ENCODE measurements around the gene KRTAP10-8.
"Not testable (repeated sequence)": the region's sequence is repeated elsewhere in the genome, so short reads cannot be mapped to it uniquely, and the experiment has no call there.

The KRTAP10-8 gene

DNA sequence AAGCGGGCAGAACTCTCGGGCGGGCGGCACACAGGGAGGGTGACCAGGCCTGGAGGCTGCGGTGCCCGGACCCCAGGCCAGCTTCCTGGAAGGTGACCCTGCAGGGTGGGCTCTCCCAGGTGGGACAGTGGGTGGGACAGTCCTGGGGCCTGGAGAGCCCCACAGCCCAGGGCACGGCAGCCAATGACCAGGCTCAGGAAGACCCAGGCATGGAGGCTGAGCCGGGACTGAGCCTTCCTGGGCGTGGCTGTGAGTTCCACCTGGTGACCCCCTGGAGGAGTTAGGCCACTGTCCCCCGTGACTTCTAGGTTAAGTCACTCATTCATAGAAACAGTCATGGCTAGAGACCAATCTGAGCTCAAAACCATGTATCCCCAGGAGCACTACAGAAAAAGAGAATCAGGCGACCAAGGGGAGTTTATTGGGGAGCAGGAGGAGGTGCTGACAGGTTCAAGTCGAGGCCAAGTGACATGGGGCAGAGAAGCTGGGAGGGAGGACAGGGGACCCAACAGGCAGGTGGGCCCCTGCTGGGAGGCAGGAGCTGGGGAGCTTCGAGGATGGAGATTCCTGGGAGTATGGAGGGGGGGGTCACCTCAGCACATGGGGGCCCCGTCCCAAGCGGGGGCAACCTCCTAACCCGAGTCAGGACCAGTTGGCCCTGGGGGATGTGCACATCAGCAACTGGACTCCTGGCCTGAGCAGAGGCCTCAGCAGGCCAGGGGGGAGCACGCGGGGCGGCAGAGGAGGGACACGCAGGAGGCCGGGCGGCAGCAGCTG lies 32.6 kb upstream of the KRTAP10-8 start:
- DNase-seq (ENCODE audit: low read depth in 2 of 2), result no peak

DNA sequence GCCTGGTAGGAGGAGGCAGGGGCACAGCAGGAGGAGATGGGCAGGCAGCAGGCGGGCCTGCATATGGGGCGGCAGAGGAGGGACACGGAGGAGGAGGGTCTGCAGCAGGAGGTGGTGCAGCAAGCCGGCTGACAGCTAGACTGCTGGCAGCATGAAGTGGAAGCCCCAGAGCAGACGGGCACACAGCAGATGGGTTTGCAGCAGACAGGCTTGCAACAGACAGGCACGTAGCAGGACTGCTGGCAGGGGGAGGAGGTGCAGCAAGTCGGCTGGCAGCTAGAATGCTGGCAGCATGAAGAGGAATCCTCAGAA lies 32.1 kb upstream of the KRTAP10-8 start:
- no peak for DNase-seq (ENCODE audit: low read depth in 2 of 2)

DNA sequence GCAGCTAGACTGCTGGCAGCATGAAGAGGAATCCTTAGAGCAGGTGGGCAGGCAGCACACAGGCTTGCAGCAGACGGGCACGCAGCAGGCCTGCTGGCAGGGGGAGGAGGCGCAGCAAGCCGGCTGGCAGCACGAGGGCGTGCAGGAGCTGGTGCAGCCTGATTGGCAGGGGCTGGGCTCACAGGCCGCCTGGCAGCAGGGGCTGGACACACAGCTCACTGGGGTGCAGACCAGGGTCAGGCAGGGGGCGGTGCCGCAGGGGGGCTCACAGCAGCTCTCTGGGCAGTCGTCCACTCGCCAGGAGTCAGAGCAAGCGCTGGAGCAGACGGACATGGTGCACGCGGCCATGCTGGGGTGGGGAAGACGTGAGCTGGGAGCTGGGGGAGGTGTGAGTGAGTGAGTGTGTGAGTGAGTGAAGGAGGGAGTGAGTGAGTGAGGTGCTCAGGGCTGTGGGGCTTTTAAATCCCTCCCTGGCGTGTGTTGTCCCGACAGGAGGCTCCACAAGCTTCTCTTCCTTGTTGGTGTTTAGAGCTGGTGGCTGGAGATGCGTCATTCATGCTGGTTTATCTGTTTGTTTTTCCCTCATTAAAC lies 31.6 kb upstream of the KRTAP10-8 start, which contains the start of gene KRTAP10-5:
Gene KRTAP10-5, minus strand, starts transcription at position 374 of the 591 bp plus-strand sequence. Its CDS starts 26 bp downstream, at position 348.
- not testable (repeated sequence) for DNase-seq (ENCODE audit: low read depth in 2 of 2)

DNA sequence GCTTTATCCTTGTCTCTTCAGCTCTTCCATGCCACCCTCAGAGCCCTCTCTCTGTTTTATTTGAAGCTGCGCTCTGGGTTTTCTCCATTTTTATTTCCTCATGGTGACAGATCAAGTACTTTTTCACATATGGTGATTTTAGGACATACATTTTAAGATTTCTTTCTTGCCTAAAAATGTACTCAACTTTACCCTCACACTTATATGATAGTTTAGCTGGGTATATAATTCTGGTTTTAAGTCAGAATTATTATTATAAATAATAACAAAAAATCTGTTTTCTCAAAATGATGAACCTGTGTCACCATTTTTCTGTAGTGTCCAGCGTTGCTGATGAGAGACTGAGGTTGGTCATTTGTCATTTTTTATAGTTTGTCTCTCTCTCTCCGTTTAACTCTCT lies 30.7 kb upstream of the KRTAP10-8 start:
- DNase-seq (ENCODE audit: low read depth in 2 of 2), result no peak

DNA sequence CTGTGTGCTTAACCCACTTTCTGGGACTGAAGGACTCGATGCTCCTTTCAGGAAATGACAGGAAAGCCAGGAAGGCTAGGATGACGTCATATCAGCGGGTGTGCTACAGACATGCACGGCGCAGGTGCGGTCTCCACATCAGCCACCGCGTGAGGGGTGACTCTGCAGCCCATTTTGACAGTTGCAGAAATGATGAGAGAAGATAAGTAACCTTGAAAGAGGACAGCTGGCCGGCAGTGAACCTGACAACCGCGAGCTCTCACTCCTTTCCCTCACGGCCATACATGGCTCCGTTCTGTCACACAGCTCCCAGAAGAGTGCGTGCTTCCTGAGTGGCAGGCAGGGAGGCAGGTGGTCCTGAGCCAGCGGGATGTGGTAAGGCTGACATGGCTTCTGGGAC lies 29.8 kb upstream of the KRTAP10-8 start:
- DNase-seq (ENCODE audit: low read depth in 2 of 2), result no peak

DNA sequence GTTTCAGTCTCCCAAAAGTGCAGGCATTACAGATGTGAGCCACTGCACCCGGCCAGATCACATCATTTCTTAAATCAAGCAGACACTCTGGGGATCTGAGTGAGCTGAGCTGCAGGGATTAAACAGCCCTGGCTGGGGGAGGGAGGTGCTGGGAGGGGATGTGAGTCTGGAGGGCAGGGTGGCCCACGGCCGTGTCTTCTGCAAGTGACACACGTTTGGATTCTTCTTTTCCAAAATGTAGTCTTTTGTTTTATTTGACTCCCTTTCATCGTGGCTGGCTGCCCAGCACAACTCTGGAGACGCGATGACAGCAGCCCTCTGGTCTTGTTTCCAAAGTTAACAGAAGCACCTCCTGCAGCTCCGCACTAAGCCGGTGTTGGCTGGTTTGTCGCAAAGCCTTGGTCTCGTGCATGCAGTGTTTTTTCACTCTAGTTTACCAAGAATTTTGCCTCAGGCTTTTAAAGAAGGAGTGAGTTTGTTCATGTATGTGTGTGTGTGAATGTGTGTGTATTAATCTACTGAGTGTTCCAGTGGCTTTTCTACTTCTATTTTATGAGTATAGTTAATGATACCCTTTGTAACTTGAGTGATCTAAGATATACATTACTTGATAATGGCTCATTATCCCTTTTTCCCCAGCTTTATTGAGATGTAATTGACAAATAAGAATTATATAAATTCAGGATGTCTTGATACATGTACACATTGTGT lies 28.6 kb upstream of the KRTAP10-8 start:
- no peak for DNase-seq (ENCODE audit: low read depth in 2 of 2)

DNA sequence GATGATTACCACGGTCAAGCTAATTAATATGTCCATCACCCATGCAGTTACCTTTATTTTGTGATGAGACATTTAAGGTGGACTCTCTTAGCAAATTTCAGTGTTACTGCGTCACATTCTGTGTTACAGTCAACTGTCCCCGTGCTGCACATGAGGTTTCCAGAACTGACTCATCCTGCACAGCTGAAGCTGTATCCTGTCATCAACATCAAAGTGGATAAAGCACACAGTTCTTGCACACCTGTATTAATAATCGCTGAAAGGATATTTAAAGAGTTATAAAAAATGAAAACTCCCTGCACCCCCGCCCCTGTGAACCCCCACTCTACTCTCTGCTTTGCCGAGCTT lies 28.1 kb upstream of the KRTAP10-8 start:
- peak in 1 of 2 donors; percentile 8 for DNase-seq (ENCODE audit: low read depth in 2 of 2)

DNA sequence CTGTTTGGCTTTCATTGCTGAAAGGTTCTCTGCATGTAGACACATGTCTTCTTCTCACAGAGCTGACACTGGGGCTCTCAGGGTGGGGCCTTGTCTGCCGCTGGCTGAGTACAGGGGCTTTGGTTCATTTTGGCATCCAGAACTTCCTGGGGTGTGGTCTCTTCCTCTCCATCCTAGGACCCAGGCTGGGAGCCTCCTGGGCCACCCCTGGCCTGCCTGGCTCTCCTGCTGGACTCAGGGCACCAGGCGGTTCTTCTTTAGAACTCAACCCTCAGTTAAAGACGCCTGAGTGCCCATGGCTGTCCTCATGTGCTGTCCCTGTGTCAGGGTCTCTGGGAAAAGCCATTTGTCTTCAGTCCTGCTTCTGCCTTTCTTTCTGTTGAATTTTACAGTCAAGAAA lies 26.0 kb upstream of the KRTAP10-8 start:
- DNase-seq (ENCODE audit: low read depth in 2 of 2), result no peak

DNA sequence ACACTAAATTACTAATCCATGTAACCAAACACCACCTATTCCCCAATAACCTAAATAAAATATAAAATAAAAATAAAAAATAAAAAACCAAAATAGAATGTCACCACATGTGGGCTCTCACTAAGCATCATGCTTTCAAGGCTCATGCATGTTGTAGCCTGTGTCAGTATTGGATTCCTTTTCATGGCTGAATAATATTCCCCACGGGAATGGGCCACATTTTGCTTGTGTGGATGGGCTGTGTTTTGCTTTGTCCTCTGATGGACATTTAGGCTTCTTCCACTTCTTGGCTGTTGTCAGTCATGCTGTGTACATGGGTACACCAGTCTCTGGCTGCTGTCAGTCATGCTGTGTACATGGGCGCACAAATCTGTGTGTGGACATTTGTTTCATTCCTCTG lies 22.8 kb upstream of the KRTAP10-8 start:
- no peak for DNase-seq (ENCODE audit: low read depth in 2 of 2)

DNA sequence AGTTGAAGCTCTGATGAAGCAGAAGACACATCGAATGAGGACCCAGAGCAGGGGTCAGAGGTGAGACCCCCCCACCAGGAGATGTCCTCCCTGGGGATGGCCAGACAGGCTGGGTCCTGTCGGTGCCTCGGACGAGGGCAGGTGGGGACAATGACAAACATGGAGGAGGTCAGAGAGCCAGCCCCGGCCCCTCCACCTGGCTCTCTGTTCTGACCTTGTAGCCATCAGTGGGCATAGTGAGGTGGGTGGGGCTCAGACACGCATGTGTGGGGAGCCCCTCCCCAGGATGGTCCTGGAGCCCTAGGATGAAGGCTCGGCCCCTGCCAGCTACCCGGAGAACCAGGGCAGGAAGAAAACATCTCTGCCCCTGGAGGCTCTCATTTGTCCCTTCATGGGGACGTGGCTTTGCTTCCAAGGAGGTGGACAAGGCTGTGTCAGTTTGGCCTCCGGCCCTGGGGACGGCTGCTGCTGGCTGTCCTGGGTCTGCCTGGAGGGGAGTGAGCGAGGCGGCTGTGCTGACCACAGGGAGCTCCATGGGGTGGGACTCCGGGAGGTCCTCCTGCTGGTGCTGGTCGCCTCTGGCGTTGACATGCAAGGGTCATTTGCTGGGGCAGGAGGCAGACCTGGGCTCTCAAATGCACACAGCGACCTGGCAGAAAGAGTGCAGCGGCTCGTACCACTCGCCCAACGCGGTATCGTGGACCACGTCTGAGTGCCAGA lies 22.1 kb upstream of the KRTAP10-8 start:
- no peak for DNase-seq (ENCODE audit: low read depth in 2 of 2)

DNA sequence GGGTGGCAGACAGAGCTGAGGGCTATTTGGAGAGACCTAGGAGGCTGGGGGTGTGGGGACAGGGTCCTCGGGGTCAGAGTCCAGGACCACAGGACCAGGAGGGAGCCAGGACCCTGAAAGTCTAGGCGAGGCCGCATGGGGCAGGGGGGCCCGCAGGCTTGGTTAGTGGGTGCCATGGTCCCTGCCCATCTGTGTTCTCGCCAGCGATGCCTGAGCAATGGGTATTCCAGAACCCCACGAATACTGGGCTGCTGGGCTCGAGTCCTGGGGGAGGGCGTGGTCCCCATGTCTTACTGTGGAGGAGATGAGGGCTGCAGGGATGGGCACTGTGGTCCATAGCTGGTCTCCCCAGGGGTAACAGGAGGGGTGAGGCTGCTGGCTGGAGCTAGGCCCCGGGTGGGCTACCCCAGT lies 21.6 kb upstream of the KRTAP10-8 start:
- no peak for DNase-seq (ENCODE audit: low read depth in 2 of 2)

DNA sequence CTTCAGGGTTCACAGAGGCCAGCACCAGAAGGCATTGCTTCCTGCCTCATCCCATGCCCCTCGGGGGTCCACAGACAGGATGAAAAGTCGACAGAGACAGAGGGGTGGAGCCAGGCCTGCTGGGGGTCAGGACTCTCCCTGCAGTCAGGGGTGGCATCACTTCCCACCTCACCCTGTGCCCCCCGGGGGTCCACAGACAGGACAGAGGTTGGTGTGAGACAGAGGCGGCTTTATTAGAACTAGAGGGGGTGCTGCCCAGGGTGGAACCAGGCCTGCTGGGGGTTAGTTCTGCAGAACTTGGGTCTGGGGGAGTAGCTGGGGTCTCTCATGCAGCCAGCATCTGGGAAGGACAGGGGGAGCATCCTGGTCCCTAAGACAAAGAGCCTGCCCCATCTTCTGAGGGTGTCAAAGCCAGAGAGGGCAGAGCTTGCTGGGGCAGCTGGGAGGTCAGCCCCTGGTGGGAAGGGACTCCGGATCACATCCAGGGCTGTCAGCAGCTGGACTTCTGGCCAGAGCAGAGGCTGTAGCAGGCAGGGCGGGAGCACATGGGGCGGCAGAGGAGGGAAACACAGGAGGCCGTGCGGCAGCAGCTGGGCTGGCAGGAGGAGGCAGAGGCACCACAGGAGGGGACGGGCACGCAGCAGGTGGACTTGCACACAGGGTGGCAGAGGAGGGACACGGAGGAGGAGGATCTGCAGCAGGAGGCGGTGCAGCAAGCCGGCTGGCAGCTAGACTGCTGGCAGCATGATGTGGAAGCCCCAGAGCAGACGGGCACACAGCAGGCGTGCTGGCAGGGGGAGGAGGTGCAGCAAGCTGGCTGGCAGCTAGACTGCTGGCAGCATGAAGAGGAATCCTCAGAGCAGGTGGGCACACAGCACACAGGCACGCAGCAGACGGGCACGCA lies 20.7 kb upstream of the KRTAP10-8 start:
- DNase-seq (ENCODE audit: low read depth in 2 of 2), result not testable (repeated sequence)

DNA sequence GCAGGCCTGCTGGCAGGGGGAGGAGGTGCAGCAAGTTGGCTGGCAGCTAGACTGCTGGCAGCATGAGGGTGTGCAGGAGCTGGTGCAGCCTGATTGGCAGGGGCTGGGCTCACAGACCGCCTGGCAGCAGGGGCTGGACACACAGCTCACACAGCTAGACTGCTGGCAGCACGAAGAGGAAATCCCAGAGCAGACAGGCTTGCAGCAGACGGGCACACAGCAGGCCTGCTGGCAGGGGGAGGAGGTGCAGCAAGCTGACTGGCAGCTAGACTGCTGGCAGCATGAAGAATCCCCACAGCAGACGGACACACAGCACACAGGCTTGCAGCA lies 20.1 kb upstream of the KRTAP10-8 start:
- not testable (repeated sequence) for DNase-seq (ENCODE audit: low read depth in 2 of 2)

DNA sequence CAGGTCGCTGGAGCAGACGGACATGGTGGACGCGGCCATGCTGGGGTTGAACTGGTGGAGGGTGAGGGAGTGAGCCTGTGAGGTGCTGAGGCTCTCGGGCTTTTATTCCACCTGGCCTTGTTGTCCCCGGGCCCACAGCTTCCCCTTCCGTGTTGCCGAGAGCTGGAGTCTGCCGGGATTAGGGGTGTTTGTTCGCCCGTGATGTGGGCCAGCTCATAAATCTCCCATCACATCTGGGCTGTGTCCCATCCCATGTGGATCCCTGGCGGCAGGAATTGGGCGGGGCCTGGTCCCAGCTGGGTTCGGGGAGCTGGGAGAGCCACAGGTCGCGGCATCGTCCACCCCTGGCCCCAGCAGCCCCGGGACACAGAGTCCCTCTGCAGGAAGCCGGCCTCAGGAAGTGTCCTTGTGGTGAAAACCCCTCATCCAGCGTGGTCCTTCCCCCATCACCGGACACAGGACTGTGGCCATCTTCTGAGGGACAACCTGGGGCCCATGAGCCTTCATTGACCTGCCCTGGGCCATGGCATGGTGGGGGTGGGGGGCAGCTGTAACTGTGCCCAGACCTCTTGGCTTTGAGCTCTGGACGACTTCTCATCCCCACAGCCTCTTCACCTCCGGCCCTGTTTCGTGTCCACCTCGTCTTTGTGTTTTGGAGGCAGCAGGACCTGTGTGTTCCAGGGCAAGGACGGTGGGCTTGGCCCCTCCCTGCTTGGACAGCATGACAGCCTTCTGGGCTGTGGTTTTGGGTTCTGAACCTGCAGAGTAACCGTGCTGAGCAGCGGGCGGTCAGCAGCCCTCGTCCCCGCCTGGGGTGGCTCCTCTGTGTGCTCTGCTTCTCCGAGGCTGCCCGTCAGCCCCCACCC lies 19.2 kb upstream of the KRTAP10-8 start, which contains the start of gene KRTAP10-6:
Gene KRTAP10-6, minus strand, starts transcription at position 60 of the 866 bp plus-strand sequence. Its CDS starts 21 bp downstream, at position 39.
- DNase-seq (ENCODE audit: low read depth in 2 of 2), result no peak

DNA sequence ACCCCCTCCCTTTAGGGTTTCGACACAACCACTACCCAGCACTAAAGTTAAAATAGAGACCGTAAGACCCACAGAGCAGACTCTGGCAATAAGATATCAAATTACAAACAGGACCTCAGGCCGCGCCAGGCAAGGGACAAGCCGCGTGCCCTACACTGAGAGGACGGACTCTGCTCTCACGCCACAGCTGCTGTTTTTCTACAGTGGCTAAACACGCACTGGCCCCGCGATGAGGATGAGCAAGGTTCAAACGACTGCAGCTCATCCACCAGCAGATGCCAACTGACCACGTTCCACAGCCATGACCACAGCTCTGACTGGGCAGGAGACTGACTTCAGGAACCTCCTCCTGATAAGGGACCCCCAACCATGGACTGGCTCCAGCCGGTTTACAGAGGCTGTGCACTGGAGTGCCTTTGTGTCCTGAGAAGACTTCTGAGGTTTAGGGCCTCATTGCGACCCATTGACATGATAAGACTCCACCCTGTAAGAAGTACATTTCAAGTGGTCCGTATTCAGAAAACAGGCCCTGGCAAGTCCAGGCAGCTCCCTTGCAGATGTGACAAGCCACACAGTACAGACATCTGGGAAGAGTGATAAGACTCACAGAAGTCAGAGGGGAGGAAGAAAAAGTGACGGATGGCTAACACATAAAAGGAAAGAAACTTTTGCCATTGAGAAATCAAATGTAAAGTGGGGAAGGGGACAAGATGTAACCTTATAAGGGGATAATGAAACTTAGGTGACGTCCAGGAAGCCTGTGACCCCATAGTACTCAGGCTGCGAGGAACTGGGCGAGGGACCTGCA lies 18.1 kb upstream of the KRTAP10-8 start:
- DNase-seq (ENCODE audit: low read depth in 2 of 2), result no peak

DNA sequence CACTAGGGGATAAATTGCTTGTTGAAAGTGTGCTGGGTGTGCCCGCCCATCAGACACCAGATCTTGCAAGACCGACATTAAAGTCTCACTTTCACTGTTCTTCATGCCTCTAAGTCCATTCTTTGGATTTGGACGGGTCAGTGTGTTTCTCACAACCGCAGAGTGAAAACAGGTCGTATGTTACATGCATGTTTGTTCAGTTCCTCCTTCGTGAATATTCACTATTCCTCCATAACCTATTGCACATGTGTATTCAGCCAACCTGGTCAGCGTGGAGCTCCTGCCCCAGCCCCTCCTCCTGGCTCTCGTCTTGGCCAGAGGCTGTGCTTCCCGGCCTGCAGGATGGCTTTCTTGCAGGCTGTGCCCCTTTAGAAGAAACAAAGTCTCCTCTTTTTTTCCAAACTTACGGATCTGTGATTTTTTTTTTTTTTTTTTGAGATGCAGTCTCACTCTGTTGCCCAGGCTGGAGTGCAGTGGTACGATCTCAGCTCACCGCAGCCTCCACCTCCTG lies 17.4 kb upstream of the KRTAP10-8 start:
- DNase-seq (ENCODE audit: low read depth in 2 of 2), result no peak

DNA sequence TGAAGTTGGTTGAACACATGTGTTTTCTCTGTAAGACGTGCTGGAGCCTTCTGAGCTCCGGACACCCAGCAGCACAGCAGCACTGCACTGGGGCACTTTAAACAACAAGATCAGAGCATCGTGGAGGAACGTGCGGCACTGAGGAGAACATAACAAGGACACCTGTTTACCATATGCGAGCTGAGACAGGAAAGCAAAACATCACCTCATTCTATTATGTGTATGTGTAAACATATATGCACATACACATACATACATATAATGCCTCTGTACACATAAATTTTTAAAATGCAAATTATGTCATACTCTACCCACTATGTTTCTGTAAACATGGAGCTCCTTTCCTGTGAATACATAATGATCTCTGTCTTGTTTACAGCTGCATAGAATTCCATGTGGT lies 16.4 kb upstream of the KRTAP10-8 start:
- no peak for DNase-seq (ENCODE audit: low read depth in 2 of 2)

DNA sequence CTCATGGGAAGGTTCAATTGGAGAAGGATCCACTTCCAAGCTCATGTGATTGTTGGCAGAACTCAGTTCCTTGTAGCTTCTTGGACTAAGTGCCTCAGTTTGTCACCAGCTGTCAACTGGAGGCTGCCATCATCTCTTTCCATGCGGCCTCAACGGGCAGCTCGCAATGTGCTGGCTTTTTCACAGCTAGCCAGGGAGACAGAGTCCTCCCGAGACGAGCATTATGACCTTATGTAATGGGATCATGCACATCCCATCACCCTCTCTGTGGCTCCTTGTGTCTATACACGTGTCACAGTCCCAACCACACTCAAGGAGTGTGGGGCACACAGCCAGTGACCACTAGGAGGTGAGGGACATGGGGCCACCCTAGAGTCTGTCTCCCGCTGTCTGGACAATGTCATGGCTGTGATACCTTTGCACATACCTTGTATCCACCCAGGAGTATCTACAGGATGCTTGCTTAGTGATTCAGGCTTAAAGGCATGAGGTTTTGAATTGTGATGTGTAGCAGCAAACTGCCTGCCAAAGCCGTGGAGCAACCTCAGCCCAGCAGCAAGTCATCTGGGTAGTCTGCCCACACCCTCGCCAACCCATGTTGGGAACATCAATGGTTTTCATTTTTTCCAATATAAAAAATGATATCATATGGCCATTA lies 15.7 kb upstream of the KRTAP10-8 start:
- DNase-seq (ENCODE audit: low read depth in 2 of 2), result no peak

DNA sequence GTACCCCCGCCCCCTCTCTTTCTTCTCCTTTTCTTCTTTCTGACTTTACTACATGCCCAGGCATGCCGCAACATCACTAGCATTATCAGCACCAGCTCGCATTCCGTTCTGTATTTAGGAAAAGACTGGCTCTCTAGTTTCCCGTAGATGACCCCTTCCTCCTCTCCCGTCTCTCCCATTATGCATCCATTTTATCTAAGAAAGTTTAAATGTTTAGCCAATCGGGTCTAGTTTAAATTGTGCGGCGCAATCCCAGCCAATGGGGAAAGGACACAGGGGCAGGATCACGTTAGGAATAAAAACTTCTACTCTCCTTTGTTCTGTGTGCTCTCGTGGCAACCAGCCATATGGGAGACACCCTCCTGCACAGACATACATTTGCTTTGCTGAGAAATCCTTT lies 13.8 kb upstream of the KRTAP10-8 start:
- no peak for DNase-seq (ENCODE audit: low read depth in 2 of 2)
